Measurements from ENCODE around the gene PRELID1. TPM values are rescaled to one million over a fixed set of nuclear protein-coding genes. Genes with fewer than 3 reads are reported as not detected.
"Not testable (repeated sequence)": the region's sequence is repeated elsewhere in the genome, so short reads cannot be mapped to it uniquely, and the experiment has no call there.

Gene PRELID1
- 308 TPM for polyA plus RNA-seq (2013, experiment 1 of 2)
- 317 TPM for polyA plus RNA-seq (2013, experiment 2 of 2)

GRCh38 chr5:177303121-177303924 is at the start of gene PRELID1, which contains the start of gene RAB24:
Gene PRELID1, plus strand, starts transcription at chr5:177303799. Its CDS starts 187 bp downstream, at chr5:177303986.
Gene RAB24, minus strand, starts transcription at chr5:177303719. Its CDS starts 431 bp downstream, at chr5:177303288.
- Histone ChIP-seq H3K4me1 (ENCODE audit: control insufficient read depth, low read depth, low read length) (peaks cover 4% of the 10 kb centered on the region), H2BK15ac (replicated peaks; ENCODE audit: low read depth) (no peak within 1 kb of the TSS), H2AK5ac (ENCODE audit: low read length) (peak within 1 kb of the TSS; percentile 76), H3K79me1 (ENCODE audit: low read length) (peaks cover 10% of the 10 kb centered on the region), H2BK5ac (ENCODE audit: low read length) (no peak within 1 kb of the TSS), H3K4me2 (ENCODE audit: low read length) (peak within 1 kb of the TSS; percentile 58), H3K9ac (ENCODE audit: low read length) (peak within 1 kb of the TSS; percentile 79), H3K4ac (ENCODE audit: low read depth, low read length) (peak within 1 kb of the TSS; percentile 48), H3K23ac (ENCODE audit: low read length) (peak within 1 kb of the TSS; percentile 92), H4K8ac (ENCODE audit: low read depth, low read length) (peak within 1 kb of the TSS; percentile 3), H2BK120ac (ENCODE audit: low read depth, low read length) (no peak within 1 kb of the TSS), H3K56ac (ENCODE audit: low read length) (peak within 1 kb of the TSS; percentile 97), H3K18ac (ENCODE audit: low read length) (peak within 1 kb of the TSS; percentile 46), H4K5ac (ENCODE audit: low read length) (no peak within 1 kb of the TSS), H3K36me3 (ENCODE audit: control insufficient read depth, insufficient read depth, low read length) (peaks cover 3% of the 10 kb centered on the region), H3K27me3 (ENCODE audit: insufficient read depth, low read length, poor library complexity) (no peaks in the 10 kb centered on the region), H3K79me2 (ENCODE audit: control insufficient read depth, insufficient read depth, low read length) (peaks cover 18% of the 10 kb centered on the region), H3K27ac (ENCODE audit: low read depth, low read length) (no peak within 1 kb of the TSS), H3K4me3 (ENCODE audit: low read length) (peak within 1 kb of the TSS; percentile 78)
- no CpG with 5 or more reads among the region's 100 CpGs for WGBS (ENCODE audit: extremely low coverage, insufficient coverage, low lambda C conversion rate)
- DNase-seq = peak; percentile 92

- no peak for DNase-seq
- Histone ChIP-seq H3K4me3 (ENCODE audit: low read length) (no peak overlapping the region), H3K4ac (ENCODE audit: low read depth, low read length) (no peak overlapping the region), H2BK120ac (ENCODE audit: low read depth, low read length) (no peak overlapping the region), H3K9ac (ENCODE audit: low read length) (no peak overlapping the region), H4K8ac (ENCODE audit: low read depth, low read length) (no peak overlapping the region), H3K27ac (ENCODE audit: low read depth, low read length) (no peak overlapping the region), H3K4me1 (ENCODE audit: control insufficient read depth, low read depth, low read length) (no peaks in the 10 kb centered on the region), H2AK5ac (ENCODE audit: low read length) (no peak overlapping the region), H3K18ac (ENCODE audit: low read length) (no peak overlapping the region), H3K36me3 (ENCODE audit: control insufficient read depth, insufficient read depth, low read length) (peaks cover 8% of the 10 kb centered on the region), H3K79me1 (ENCODE audit: low read length) (peaks cover 2% of the 10 kb centered on the region), H2BK5ac (ENCODE audit: low read length) (no peak overlapping the region), H3K56ac (ENCODE audit: low read length) (no peak overlapping the region), H2BK15ac (replicated peaks; ENCODE audit: low read depth) (no peak overlapping the region), H3K27me3 (ENCODE audit: insufficient read depth, low read length, poor library complexity) (no peaks in the 10 kb centered on the region), H3K23ac (ENCODE audit: low read length) (no peak overlapping the region), H4K5ac (ENCODE audit: low read length) (no peak overlapping the region), H3K4me2 (ENCODE audit: low read length) (no peak overlapping the region), H3K79me2 (ENCODE audit: control insufficient read depth, insufficient read depth, low read length) (no peaks in the 10 kb centered on the region)
- no CpG with 5 or more reads among the region's 5 CpGs for WGBS (ENCODE audit: extremely low coverage, insufficient coverage, low lambda C conversion rate)
Measured at GRCh38 chr5:177256296-177256695, 47.3 kb upstream of the PRELID1 start.

- not testable (repeated sequence) for H3K36me3 ChIP-seq (ENCODE audit: control insufficient read depth, insufficient read depth, low read length); H2AK5ac ChIP-seq (ENCODE audit: low read length); H3K4me1 ChIP-seq (ENCODE audit: control insufficient read depth, low read depth, low read length); DNase-seq; H2BK120ac ChIP-seq (ENCODE audit: low read depth, low read length); H3K79me1 ChIP-seq (ENCODE audit: low read length); H3K27ac ChIP-seq (ENCODE audit: low read depth, low read length); H3K56ac ChIP-seq (ENCODE audit: low read length); H3K79me2 ChIP-seq (ENCODE audit: control insufficient read depth, insufficient read depth, low read length); H3K27me3 ChIP-seq (ENCODE audit: insufficient read depth, low read length, poor library complexity); H3K4me2 ChIP-seq (ENCODE audit: low read length); H2BK5ac ChIP-seq (ENCODE audit: low read length); H4K5ac ChIP-seq (ENCODE audit: low read length); H3K4ac ChIP-seq (ENCODE audit: low read depth, low read length); H2BK15ac ChIP-seq (replicated peaks; ENCODE audit: low read depth); H3K4me3 ChIP-seq (ENCODE audit: low read length); H3K9ac ChIP-seq (ENCODE audit: low read length); H4K8ac ChIP-seq (ENCODE audit: low read depth, low read length); H3K23ac ChIP-seq (ENCODE audit: low read length); H3K18ac ChIP-seq (ENCODE audit: low read length)
- no CpG with 5 or more reads among the region's 7 CpGs for WGBS (ENCODE audit: extremely low coverage, insufficient coverage, low lambda C conversion rate)
Measured at GRCh38 chr5:177258711-177259110, 44.9 kb upstream of the PRELID1 start.

- Histone ChIP-seq H2AK5ac (ENCODE audit: low read length) (no peak overlapping the region), H3K4me2 (ENCODE audit: low read length) (no peak overlapping the region), H3K56ac (ENCODE audit: low read length) (no peak overlapping the region), H2BK5ac (ENCODE audit: low read length) (no peak overlapping the region), H3K23ac (ENCODE audit: low read length) (no peak overlapping the region), H3K4me1 (ENCODE audit: control insufficient read depth, low read depth, low read length) (no peaks in the 10 kb centered on the region), H3K4ac (ENCODE audit: low read depth, low read length) (no peak overlapping the region), H2BK120ac (ENCODE audit: low read depth, low read length) (no peak overlapping the region), H4K8ac (ENCODE audit: low read depth, low read length) (no peak overlapping the region), H3K9ac (ENCODE audit: low read length) (no peak overlapping the region), H4K5ac (ENCODE audit: low read length) (no peak overlapping the region), H3K79me2 (ENCODE audit: control insufficient read depth, insufficient read depth, low read length) (no peaks in the 10 kb centered on the region), H2BK15ac (replicated peaks; ENCODE audit: low read depth) (no peak overlapping the region), H3K36me3 (ENCODE audit: control insufficient read depth, insufficient read depth, low read length) (peaks cover 12% of the 10 kb centered on the region), H3K27me3 (ENCODE audit: insufficient read depth, low read length, poor library complexity) (no peaks in the 10 kb centered on the region), H3K79me1 (ENCODE audit: low read length) (peaks cover 2% of the 10 kb centered on the region), H3K27ac (ENCODE audit: low read depth, low read length) (no peak overlapping the region), H3K18ac (ENCODE audit: low read length) (no peak overlapping the region), H3K4me3 (ENCODE audit: low read length) (no peak overlapping the region)
- 100% methylated on average over 1 of the region's 7 CpGs for WGBS (ENCODE audit: extremely low coverage, insufficient coverage, low lambda C conversion rate)
- DNase-seq = no peak
Measured at GRCh38 chr5:177260961-177261360, 42.6 kb upstream of the PRELID1 start.

- H3K36me3 ChIP-seq (ENCODE audit: control insufficient read depth, insufficient read depth, low read length) = peaks cover 12% of the 10 kb centered on the region
- no peak overlapping the region for H4K5ac ChIP-seq (ENCODE audit: low read length)
- no peak for DNase-seq
- H3K56ac ChIP-seq (ENCODE audit: low read length) = no peak overlapping the region
- H4K8ac ChIP-seq (ENCODE audit: low read depth, low read length) = no peak overlapping the region
- H2BK15ac ChIP-seq (replicated peaks; ENCODE audit: low read depth) = no peak overlapping the region
- H3K4ac ChIP-seq (ENCODE audit: low read depth, low read length) = no peak overlapping the region
- H3K27me3 ChIP-seq (ENCODE audit: insufficient read depth, low read length, poor library complexity) = no peaks in the 10 kb centered on the region
- peaks cover 2% of the 10 kb centered on the region for H3K79me1 ChIP-seq (ENCODE audit: low read length)
- no peak overlapping the region for H3K27ac ChIP-seq (ENCODE audit: low read depth, low read length)
- no peak overlapping the region for H3K9ac ChIP-seq (ENCODE audit: low read length)
- no peak overlapping the region for H3K4me2 ChIP-seq (ENCODE audit: low read length)
- H2BK5ac ChIP-seq (ENCODE audit: low read length) = no peak overlapping the region
- no peak overlapping the region for H2BK120ac ChIP-seq (ENCODE audit: low read depth, low read length)
- no peaks in the 10 kb centered on the region for H3K4me1 ChIP-seq (ENCODE audit: control insufficient read depth, low read depth, low read length)
- no peak overlapping the region for H2AK5ac ChIP-seq (ENCODE audit: low read length)
- H3K23ac ChIP-seq (ENCODE audit: low read length) = no peak overlapping the region
- H3K4me3 ChIP-seq (ENCODE audit: low read length) = no peak overlapping the region
- no CpG with 5 or more reads among the region's 1 CpG for WGBS (ENCODE audit: extremely low coverage, insufficient coverage, low lambda C conversion rate)
- H3K18ac ChIP-seq (ENCODE audit: low read length) = no peak overlapping the region
- no peaks in the 10 kb centered on the region for H3K79me2 ChIP-seq (ENCODE audit: control insufficient read depth, insufficient read depth, low read length)
Measured at GRCh38 chr5:177261510-177261909, 42.1 kb upstream of the PRELID1 start.

Data from mesendoderm (in vitro differentiated cells).